ENCODE data around the gene LRIG1. TPM values are rescaled to one million over a fixed set of nuclear protein-coding genes. Genes with fewer than 3 reads are reported as not detected.

The LRIG1 gene
- total and polyA plus RNA-seq, 7 experiments from 2014 or later: 14.5 to 46.3 (median 34.4) TPM

GRCh38 chr3:66483006-66483405 is 17.8 kb downstream of the LRIG1 start:
- no peak for ATAC-seq
- DNase-seq: no peak
- intact Hi-C loops (cut with micrococcal nuclease): loop anchor here in 1 of 2 donors (5.0 kb wide), 1 partner anchor 261 kb away; the partner anchor contains the start of gene SLC25A26
- Histone ChIP-seq H3K4me1 (ENCODE audit: control insufficient read depth in 2 of 2, insufficient read depth in 2 of 2, low read length in 2 of 2) (peaks cover 38 to 52% of the 10 kb centered on the region in 2 donors), H3K27ac (ENCODE audit: low read depth, low read length) (no peak overlapping the region), H3K9me3 (ENCODE audit: control insufficient read depth in 2 of 3, low read length in 3 of 3) (no peaks in the 10 kb centered on the region), H3K27me3 (ENCODE audit: control insufficient read depth in 2 of 2, insufficient read depth in 2 of 2, low read length in 2 of 2) (no peaks in the 10 kb centered on the region), H3K4me3 (ENCODE audit: low read length) (no peak overlapping the region), H3K36me3 (ENCODE audit: control insufficient read depth in 2 of 3, insufficient read depth in 3 of 3, low read length in 3 of 3) (no peaks in the 10 kb centered on the region)
- H3K9me3 Mint-ChIP-seq: peaks cover 0 to 5% (median 0%) of the 10 kb centered on the region in 11 donors
- peaks cover 0 to 39% (median 3%) of the 10 kb centered on the region in 5 donors for H3K36me3 Mint-ChIP-seq
- peak overlapping the region in 7 of 9 donors; percentile 7 to 77 (median 68) for H3K27ac Mint-ChIP-seq
- H3K4me3 Mint-ChIP-seq: peak overlapping the region; percentile 1 to 68 (median 50)
- ChIA-PET POLR2A (interaction anchor here (1.0 to 5.1 kb wide), 2 partner anchors 10 to 14 kb away, joined by 5 to 28 read pairs; no protein-coding TSS in a partner anchor), CTCF (interaction anchor here (1.0 kb wide), 1 partner anchor 206 kb away, joined by 5 read pairs; no protein-coding TSS in a partner anchor)
- peaks cover 53 to 89% (median 79%) of the 10 kb centered on the region in 7 donors for H3K4me1 Mint-ChIP-seq
- H3K27me3 Mint-ChIP-seq: no peaks in the 10 kb centered on the region

GRCh38 chr3:66482018-66482404 is 18.8 kb downstream of the LRIG1 start:
- H3K4me3 Mint-ChIP-seq: peak overlapping the region in 9 of 10 donors; percentile 1 to 87 (median 72)
- no peaks in the 10 kb centered on the region for H3K27me3 ChIP-seq (ENCODE audit: control insufficient read depth in 2 of 2, insufficient read depth in 2 of 2, low read length in 2 of 2)
- peaks cover 0 to 40% (median 3%) of the 10 kb centered on the region in 5 donors for H3K36me3 Mint-ChIP-seq
- peak overlapping the region; percentile 25 for H3K4me3 ChIP-seq (ENCODE audit: low read length)
- intact Hi-C loops (cut with micrococcal nuclease): loop anchor here in 1 of 2 donors (5.0 kb wide), 1 partner anchor 260 kb away; the partner anchor contains the start of gene SLC25A26
- no peak overlapping the region for H3K27ac ChIP-seq (ENCODE audit: low read depth, low read length)
- ChIA-PET CTCF (interaction anchor here (0.9 kb wide), 1 partner anchor 13 kb away, joined by 3 read pairs; no protein-coding TSS in a partner anchor), POLR2A (interaction anchor here (0.8 to 5.1 kb wide), 3 partner anchors 9 to 15 kb away, joined by 3 to 28 read pairs (median 5); no protein-coding TSS in a partner anchor)
- H3K27me3 Mint-ChIP-seq: no peaks in the 10 kb centered on the region
- peak overlapping the region in 8 of 9 donors; percentile 56 to 91 (median 72) for H3K27ac Mint-ChIP-seq
- H3K4me1 Mint-ChIP-seq: peaks cover 60 to 92% (median 79%) of the 10 kb centered on the region in 7 donors
- no peak for ATAC-seq
- H3K9me3 Mint-ChIP-seq: peaks cover 0 to 5% (median 0%) of the 10 kb centered on the region in 11 donors
- peaks cover 37 to 58% of the 10 kb centered on the region in 2 donors for H3K4me1 ChIP-seq (ENCODE audit: control insufficient read depth in 2 of 2, insufficient read depth in 2 of 2, low read length in 2 of 2)
- no peaks in the 10 kb centered on the region for H3K36me3 ChIP-seq (ENCODE audit: control insufficient read depth in 2 of 3, insufficient read depth in 3 of 3, low read length in 3 of 3)
- no peaks in the 10 kb centered on the region for H3K9me3 ChIP-seq (ENCODE audit: control insufficient read depth in 2 of 3, low read length in 3 of 3)
- DNase-seq: no peak

GRCh38 chr3:66481071-66482017 is 19.5 kb downstream of the LRIG1 start:
- no peak for ATAC-seq
- H3K27ac ChIP-seq (ENCODE audit: low read depth, low read length): no peak overlapping the region
- peak overlapping the region; percentile 56 to 91 (median 70) for H3K27ac Mint-ChIP-seq

DNA sequence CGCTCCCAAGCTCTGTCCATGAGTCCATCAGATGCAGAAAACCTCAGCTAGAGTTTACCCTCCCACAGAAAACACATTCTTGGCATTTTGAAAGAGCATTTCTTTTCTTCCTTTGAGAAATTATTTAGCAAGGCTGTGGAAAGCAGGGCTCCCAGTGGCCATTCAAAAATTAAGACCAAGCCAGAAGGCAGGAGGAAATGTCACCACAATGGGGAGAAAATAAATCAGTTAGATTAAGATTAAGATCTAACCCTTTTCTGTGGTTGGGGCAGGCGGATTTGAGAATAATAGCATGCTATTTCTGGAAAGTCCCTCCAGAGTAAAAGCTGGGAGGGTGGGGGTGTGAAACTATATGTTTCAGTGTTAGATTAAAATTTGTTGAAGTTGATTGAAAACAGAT is 20.2 kb downstream of the LRIG1 start:
- intact Hi-C loops (cut with micrococcal nuclease): loop anchor here (1.0 to 5.0 kb wide), 6 partner anchors 8 to 258 kb away; partner anchors contain the start of genes LRIG1 (in 1 of the 2) and SLC25A26 (in 1 of the 2)
- Mint-ChIP-seq H3K9me3 (peaks cover 0 to 5% (median 0%) of the 10 kb centered on the region in 11 donors), H3K27me3 (no peaks in the 10 kb centered on the region), H3K4me1 (peaks cover 57 to 80% (median 70%) of the 10 kb centered on the region in 7 donors), H3K4me3 (peak overlapping the region; percentile 30 to 87 (median 71)), H3K36me3 (peaks cover 0 to 33% (median 1%) of the 10 kb centered on the region in 5 donors), H3K27ac (peak overlapping the region in 7 of 9 donors; percentile 12 to 91 (median 69))
- DNase-seq: peak in 3 of 9 donors; percentile 31 to 34 (median 31)
- Histone ChIP-seq H3K36me3 (ENCODE audit: control insufficient read depth in 2 of 3, insufficient read depth in 3 of 3, low read length in 3 of 3) (no peaks in the 10 kb centered on the region), H3K9me3 (ENCODE audit: control insufficient read depth in 2 of 3, low read length in 3 of 3) (no peaks in the 10 kb centered on the region), H3K4me1 (ENCODE audit: control insufficient read depth in 2 of 2, insufficient read depth in 2 of 2, low read length in 2 of 2) (peaks cover 37 to 58% of the 10 kb centered on the region in 2 donors), H3K27ac (ENCODE audit: low read depth, low read length) (no peak overlapping the region), H3K27me3 (ENCODE audit: control insufficient read depth in 2 of 2, insufficient read depth in 2 of 2, low read length in 2 of 2) (no peaks in the 10 kb centered on the region), H3K4me3 (ENCODE audit: low read length) (peak overlapping the region; percentile 25)
- ChIA-PET POLR2A (interaction anchor here (0.8 to 5.1 kb wide), 2 partner anchors 12 to 14 kb away, joined by 4 to 28 read pairs; no protein-coding TSS in a partner anchor), CTCF (no interaction called here)
- peak; percentile 81 for ATAC-seq

More at GRCh38 chr3:66481071-66482017, 19.5 kb downstream of the LRIG1 start:
- peaks cover 60 to 86% (median 75%) of the 10 kb centered on the region in 7 donors for H3K4me1 Mint-ChIP-seq
- peaks cover 0 to 5% (median 0%) of the 10 kb centered on the region in 11 donors for H3K9me3 Mint-ChIP-seq
- intact Hi-C loops (cut with micrococcal nuclease): loop anchor here (1.0 to 5.0 kb wide), 6 partner anchors 8 to 259 kb away; partner anchors contain the start of genes LRIG1 (in 1 of the 2) and SLC25A26 (in 1 of the 2)
- H3K27me3 Mint-ChIP-seq: no peaks in the 10 kb centered on the region
- Histone ChIP-seq H3K36me3 (ENCODE audit: control insufficient read depth in 2 of 3, insufficient read depth in 3 of 3, low read length in 3 of 3) (no peaks in the 10 kb centered on the region), H3K4me1 (ENCODE audit: control insufficient read depth in 2 of 2, insufficient read depth in 2 of 2, low read length in 2 of 2) (peaks cover 37 to 58% of the 10 kb centered on the region in 2 donors), H3K27me3 (ENCODE audit: control insufficient read depth in 2 of 2, insufficient read depth in 2 of 2, low read length in 2 of 2) (no peaks in the 10 kb centered on the region), H3K9me3 (ENCODE audit: control insufficient read depth in 2 of 3, low read length in 3 of 3) (no peaks in the 10 kb centered on the region), H3K4me3 (ENCODE audit: low read length) (peak overlapping the region; percentile 25)
- POLR2A ChIA-PET: interaction anchor here (0.8 to 5.1 kb wide), 3 partner anchors 8 to 15 kb away, joined by 3 to 28 read pairs (median 4); no protein-coding TSS in a partner anchor
- peak overlapping the region; percentile 30 to 87 (median 71) for H3K4me3 Mint-ChIP-seq
- CTCF ChIA-PET: interaction anchor here (0.9 kb wide), 1 partner anchor 12 kb away, joined by 3 read pairs; no protein-coding TSS in a partner anchor
- no peak for DNase-seq
- peaks cover 0 to 36% (median 3%) of the 10 kb centered on the region in 5 donors for H3K36me3 Mint-ChIP-seq

- POLR2A ChIA-PET: no interaction called here
- ATAC-seq: no peak
- Histone ChIP-seq H3K9me3 (ENCODE audit: control insufficient read depth in 2 of 3, low read length in 3 of 3) (no peaks in the 10 kb centered on the region), H3K4me3 (ENCODE audit: low read length) (no peak overlapping the region), H3K4me1 (ENCODE audit: control insufficient read depth in 2 of 2, insufficient read depth in 2 of 2, low read length in 2 of 2) (peaks cover 37 to 58% of the 10 kb centered on the region in 2 donors), H3K27ac (ENCODE audit: low read depth, low read length) (no peak overlapping the region), H3K27me3 (ENCODE audit: control insufficient read depth in 2 of 2, insufficient read depth in 2 of 2, low read length in 2 of 2) (no peaks in the 10 kb centered on the region), H3K36me3 (ENCODE audit: control insufficient read depth in 2 of 3, insufficient read depth in 3 of 3, low read length in 3 of 3) (no peaks in the 10 kb centered on the region)
- intact Hi-C loops (cut with micrococcal nuclease): no loop called here
- CTCF ChIA-PET: no interaction called here
- H3K4me3 Mint-ChIP-seq: peak overlapping the region in 4 of 10 donors; percentile 4 to 53 (median 8)
- no peak for DNase-seq
- peaks cover 53 to 73% (median 64%) of the 10 kb centered on the region in 7 donors for H3K4me1 Mint-ChIP-seq
- H3K9me3 Mint-ChIP-seq: peaks cover 0 to 5% (median 0%) of the 10 kb centered on the region in 11 donors
- H3K27me3 Mint-ChIP-seq: no peaks in the 10 kb centered on the region
- H3K36me3 Mint-ChIP-seq: peaks cover 0 to 27% (median 0%) of the 10 kb centered on the region in 5 donors
- H3K27ac Mint-ChIP-seq: peak overlapping the region in 2 of 9 donors; percentile 37 to 61
Observed at GRCh38 chr3:66479532-66479947, 21.3 kb downstream of the LRIG1 start.

DNA sequence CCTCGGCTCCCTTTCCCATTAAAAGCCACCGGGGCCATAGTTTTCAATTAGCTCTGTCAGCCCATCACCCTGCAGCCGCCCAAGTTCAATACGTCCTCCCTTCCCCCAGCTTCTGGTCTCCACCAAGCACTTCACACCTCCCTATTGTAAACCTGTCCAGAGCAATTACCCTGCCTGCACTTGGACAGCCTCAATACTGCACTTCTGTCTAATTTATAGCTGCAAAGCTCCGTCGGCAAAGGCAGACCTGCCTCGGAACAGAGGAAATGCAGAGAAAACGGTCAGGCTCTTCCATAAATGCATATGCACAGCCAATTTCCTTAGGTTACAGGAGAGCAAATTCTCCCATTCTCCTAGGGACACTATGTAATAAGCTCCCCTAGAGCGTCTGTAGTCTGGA is 21.9 kb downstream of the LRIG1 start:
- H3K9me3 Mint-ChIP-seq: peaks cover 0 to 5% (median 0%) of the 10 kb centered on the region in 11 donors
- no peak for ATAC-seq
- peak overlapping the region in 3 of 10 donors; percentile 6 to 58 (median 53) for H3K4me3 Mint-ChIP-seq
- Histone ChIP-seq H3K36me3 (ENCODE audit: control insufficient read depth in 2 of 3, insufficient read depth in 3 of 3, low read length in 3 of 3) (no peaks in the 10 kb centered on the region), H3K27ac (ENCODE audit: low read depth, low read length) (no peak overlapping the region), H3K4me3 (ENCODE audit: low read length) (no peak overlapping the region), H3K9me3 (ENCODE audit: control insufficient read depth in 2 of 3, low read length in 3 of 3) (no peaks in the 10 kb centered on the region), H3K4me1 (ENCODE audit: control insufficient read depth in 2 of 2, insufficient read depth in 2 of 2, low read length in 2 of 2) (peaks cover 37 to 52% of the 10 kb centered on the region in 2 donors), H3K27me3 (ENCODE audit: control insufficient read depth in 2 of 2, insufficient read depth in 2 of 2, low read length in 2 of 2) (no peaks in the 10 kb centered on the region)
- DNase-seq: no peak
- POLR2A ChIA-PET: interaction anchor here (0.8 kb wide), 1 partner anchor 44 kb away, joined by 3 read pairs; no protein-coding TSS in a partner anchor
- H3K36me3 Mint-ChIP-seq: peaks cover 0 to 23% (median 0%) of the 10 kb centered on the region in 5 donors
- intact Hi-C loops (cut with micrococcal nuclease): no loop called here
- CTCF ChIA-PET: no interaction called here
- peaks cover 51 to 67% (median 63%) of the 10 kb centered on the region in 7 donors for H3K4me1 Mint-ChIP-seq
- H3K27ac Mint-ChIP-seq: peak overlapping the region in 2 of 9 donors; percentile 37 to 68
- no peaks in the 10 kb centered on the region for H3K27me3 Mint-ChIP-seq
